ENCODE data around the gene TOMM5. TPM values are rescaled to one million over a fixed set of nuclear protein-coding genes. Genes with fewer than 3 reads are reported as not detected.

Gene TOMM5
- polyA plus RNA-seq, 1 of the 3 experiments (the other 2 are of a cell fraction), result 255 TPM

- Histone ChIP-seq H3K4me1 (ENCODE audit: control insufficient read depth in 1 of 2, insufficient read depth in 2 of 2, low read depth in 1 of 2, low read length in 1 of 2) (no peaks in the 10 kb centered on the region), H3K9ac (no peak overlapping the region), H3K4me2 (no peak overlapping the region), H3K36me3 (replicated peaks in 1 of 2; ENCODE audit: control insufficient read depth in 1 of 2, insufficient read depth in 2 of 2, low read length in 1 of 2) (peaks cover 73 to 78% of the 10 kb centered on the region in 2 experiments), H3K9me2 (no peaks in the 10 kb centered on the region), H3K9me3 (no peaks in the 10 kb centered on the region), H3K4me3 (ENCODE audit: low read depth in 2 of 2, low read length in 1 of 2) (no peak overlapping the region), H4K20me1 (ENCODE audit: insufficient read depth) (0 out of 2 replicates have a peak, but pooled peaks cover 4% of the 10 kb centered on the region), H3K27me3 (ENCODE audit: insufficient read depth) (no peaks in the 10 kb centered on the region), H2AFZ (ENCODE audit: low read depth) (no peak overlapping the region), H3K27ac (ENCODE audit: low read depth in 2 of 2, low read length in 1 of 2) (no peak overlapping the region; a peak in 2 of 4 replicates), H3F3A (replicated peaks; ENCODE audit: insufficient read depth) (peaks cover 29% of the 10 kb centered on the region), H3K79me2 (ENCODE audit: insufficient read depth) (peaks cover 72% of the 10 kb centered on the region)
- POLR2A ChIA-PET, result interaction anchor here (1.3 kb wide), 1 partner anchor 9 kb away, joined by 6 read pairs; the partner anchor contains the start of gene TOMM5
- no peak for DNase-seq
- CTCF ChIA-PET, result interaction anchor here (0.7 to 5.5 kb wide), 6 partner anchors 9 to 282 kb away, joined by 3 to 39 read pairs (median 4); partner anchors contain the start of gene TOMM5
- TF ChIP-seq EP300 (IDR thresholded peaks at IDR 0.05; ENCODE audit: borderline replicate concordance in 1 of 2, low read depth in 1 of 2, low read length in 1 of 2) (no peak), RCOR1 (IDR thresholded peaks at IDR 0.05; ENCODE audit: low read length) (no peak), GABPA (IDR thresholded peaks at IDR 0.05; ENCODE audit: low read depth) (no peak), FOSL2 (IDR thresholded peaks at IDR 0.05; ENCODE audit: borderline replicate concordance, low read depth) (no peak)
- WGBS (ENCODE audit: low lambda C conversion rate), result 88% methylated on average over 3 of the region's 3 CpGs
Observed at GRCh38 chr9:37583522-37584121, 8.8 kb downstream of the TOMM5 start.

GRCh38 chr9:37582548-37583157 is 9.7 kb downstream of the TOMM5 start:
- H3K9ac ChIP-seq, result no peak overlapping the region
- TF ChIP-seq IRF3 (IDR thresholded peaks at IDR 0.05; ENCODE audit: low read depth, low read length), result no peak
- no peak for TF ChIP-seq MEF2A (IDR thresholded peaks at IDR 0.05; ENCODE audit: borderline replicate concordance, low read depth)
- no peak for TF ChIP-seq RCOR1 (IDR thresholded peaks at IDR 0.05; ENCODE audit: low read length)
- TF ChIP-seq CTCF (IDR thresholded peaks at IDR 0.05), result peak; percentile 77
- peak; percentile 55 for TF ChIP-seq SMC3 (IDR thresholded peaks at IDR 0.05; ENCODE audit: low read depth, low read length)
- no peak for TF ChIP-seq TCF12 (IDR thresholded peaks at IDR 0.05)
- no peak for TF ChIP-seq NRF1 (IDR thresholded peaks at IDR 0.05; ENCODE audit: low read depth, low read length)
- no peak for TF ChIP-seq EZH2phosphoT487 (IDR thresholded peaks at IDR 0.05; ENCODE audit: borderline replicate concordance, low read depth)
- TF ChIP-seq RAD21 (IDR thresholded peaks at IDR 0.05; ENCODE audit: low read length), result peak; percentile 77
- ChIA-PET CTCF (interaction anchor here (0.7 to 5.5 kb wide), 10 partner anchors 8 to 283 kb away, joined by 3 to 39 read pairs (median 3); partner anchors contain the start of gene TOMM5), POLR2A (no interaction called here)
- 0 out of 2 replicates have a peak, but pooled peaks cover 4% of the 10 kb centered on the region for H4K20me1 ChIP-seq (ENCODE audit: insufficient read depth)
- no peaks in the 10 kb centered on the region for H3K9me3 ChIP-seq
- no peaks in the 10 kb centered on the region for H3K27me3 ChIP-seq (ENCODE audit: insufficient read depth)
- no peaks in the 10 kb centered on the region for H3K9me2 ChIP-seq
- no peak overlapping the region for H3K4me2 ChIP-seq
- H3K79me2 ChIP-seq (ENCODE audit: insufficient read depth), result peaks cover 67% of the 10 kb centered on the region
- H3K4me3 ChIP-seq (ENCODE audit: low read depth in 2 of 2, low read length in 1 of 2), result no peak overlapping the region
- H3F3A ChIP-seq (replicated peaks; ENCODE audit: insufficient read depth), result peaks cover 33% of the 10 kb centered on the region
- H3K27ac ChIP-seq (ENCODE audit: low read depth in 2 of 2, low read length in 1 of 2), result no peak overlapping the region; a peak in 1 of 4 replicates
- DNase-seq, result no peak
- H3K36me3 ChIP-seq (replicated peaks in 1 of 2; ENCODE audit: control insufficient read depth in 1 of 2, insufficient read depth in 2 of 2, low read length in 1 of 2), result peaks cover 68 to 71% of the 10 kb centered on the region in 2 experiments
- no peaks in the 10 kb centered on the region for H3K4me1 ChIP-seq (ENCODE audit: control insufficient read depth in 1 of 2, insufficient read depth in 2 of 2, low read depth in 1 of 2, low read length in 1 of 2)
- H2AFZ ChIP-seq (ENCODE audit: low read depth), result no peak overlapping the region
- WGBS (ENCODE audit: low lambda C conversion rate), result 74% methylated on average over 6 of the region's 6 CpGs
